Activated CD8-positive, alpha-beta memory T cell treated with anti-CD3 and anti-CD28 coated beads, Interleukin-2, amount 50 U/mL, for 48 hours (primary cell): Measurements from ENCODE around the gene PIGX.

Source experiments
- DNase-seq: peaks from one replicate; pipeline ENCODE4 v3.0.0-alpha.2; 2020

PIGX gene

DNA sequence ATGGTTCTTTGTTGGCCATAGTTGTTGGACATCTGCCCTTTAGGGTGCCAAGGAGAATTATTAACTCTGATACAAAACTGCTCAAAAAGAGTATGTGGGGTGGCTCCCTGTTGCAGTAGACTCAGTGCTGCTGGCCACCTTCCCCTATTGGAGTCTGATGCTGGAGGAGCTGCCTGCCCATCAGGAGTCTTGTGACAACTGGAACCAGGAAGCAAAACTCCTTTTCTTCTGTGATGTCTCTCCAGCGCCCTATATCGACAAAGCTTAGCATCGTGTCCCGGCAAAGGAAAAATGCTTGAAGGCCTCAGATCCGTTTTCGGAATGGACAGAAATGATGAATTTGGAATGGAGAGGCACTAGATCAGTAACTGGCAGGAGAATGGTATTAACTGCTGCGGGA, 51.0 kb downstream of the PIGX start:
- DNase-seq = no peak

GRCh38 chr3:196765454-196765853, 53.3 kb downstream of the PIGX start:
- no peak for DNase-seq

- DNase-seq = no peak
Observed at GRCh38 chr3:196771067-196771466, 58.9 kb downstream of the PIGX start.

DNA sequence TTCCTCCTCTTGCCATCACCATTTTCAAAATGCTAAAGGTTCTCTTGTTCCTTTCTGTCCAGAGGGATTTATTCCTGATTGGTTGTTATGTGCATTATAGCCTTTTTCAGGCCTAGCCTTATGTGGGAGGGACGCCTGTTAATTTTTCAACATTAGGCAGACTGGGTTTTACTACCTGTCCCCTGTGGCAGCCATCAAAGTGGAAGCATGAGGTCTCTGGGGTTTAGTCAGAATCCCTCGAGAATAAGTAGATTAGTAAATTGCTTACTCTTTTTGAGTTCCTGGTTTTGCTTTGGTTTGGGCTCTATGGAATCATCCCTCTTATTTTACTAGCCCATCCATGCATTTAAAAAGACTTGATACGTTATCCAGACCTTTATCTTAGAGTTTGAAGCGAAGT, 59.9 kb downstream of the PIGX start:
- DNase-seq = no peak

GRCh38 chr3:196772897-196773296, 60.7 kb downstream of the PIGX start:
- no peak for DNase-seq

- no peak for DNase-seq
Observed at GRCh38 chr3:196774191-196774820, 62.1 kb downstream of the PIGX start.

- DNase-seq = no peak
Observed at GRCh38 chr3:196774848-196775422, 62.8 kb downstream of the PIGX start.

- DNase-seq = no peak
Observed at GRCh38 chr3:196775938-196776337, 63.8 kb downstream of the PIGX start.

DNA sequence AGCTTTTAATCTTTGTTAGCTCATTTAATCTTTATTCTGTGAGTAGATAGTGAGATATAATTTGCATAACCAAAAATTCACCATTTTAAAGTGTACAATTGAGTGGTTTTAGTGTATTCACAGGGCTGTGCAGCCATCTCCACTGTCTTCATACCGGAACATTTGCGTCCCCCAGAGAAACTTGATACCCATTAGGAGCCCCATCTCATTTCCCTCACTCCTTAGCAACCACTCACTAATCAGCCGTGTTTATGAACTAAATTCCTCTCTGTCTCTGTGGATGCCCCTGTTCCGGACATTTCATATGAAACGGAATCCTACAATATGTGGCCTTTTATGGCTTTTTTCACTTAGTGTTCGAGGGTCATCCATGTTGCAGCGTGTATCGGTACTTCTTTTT, 65.7 kb downstream of the PIGX start:
- DNase-seq = no peak

DNA sequence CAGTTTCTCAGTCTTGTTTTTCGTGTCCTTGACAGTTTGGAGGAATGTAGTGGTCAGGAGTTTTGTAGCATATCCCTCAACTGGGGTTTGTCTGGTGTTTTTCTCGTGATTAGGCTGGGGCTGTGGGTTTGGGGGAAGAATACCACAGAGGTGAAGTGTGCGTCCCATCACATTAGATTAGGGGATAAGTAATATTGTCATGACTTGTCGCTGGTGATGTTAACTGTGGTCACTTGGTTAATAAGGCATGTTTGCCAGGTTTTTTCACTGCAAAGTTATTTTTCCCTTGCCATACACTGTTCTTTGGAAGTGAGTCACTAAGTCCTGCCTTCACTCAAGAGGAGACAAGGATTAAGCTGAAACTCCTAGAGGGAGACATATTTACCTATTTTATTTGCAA, 66.6 kb downstream of the PIGX start:
- DNase-seq = no peak

DNA sequence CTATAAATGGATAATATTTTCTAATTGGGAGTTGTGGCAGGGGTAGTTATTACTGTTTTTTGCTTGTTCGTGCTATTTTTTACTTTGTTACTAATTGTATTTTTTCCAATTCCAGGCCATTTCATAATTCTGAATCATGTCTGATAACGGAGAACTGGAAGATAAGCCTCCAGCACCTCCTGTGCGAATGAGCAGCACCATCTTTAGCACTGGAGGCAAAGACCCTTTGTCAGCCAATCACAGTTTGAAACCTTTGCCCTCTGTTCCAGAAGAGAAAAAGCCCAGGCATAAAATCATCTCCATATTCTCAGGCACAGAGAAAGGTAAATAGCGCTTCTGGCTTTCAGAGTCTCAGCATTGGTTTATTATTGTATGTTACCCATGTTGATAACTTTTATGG, 70.3 kb downstream of the PIGX start:
- no peak for DNase-seq
